Measurements from ENCODE around the gene MTHFD1L.

Gene MTHFD1L

GRCh38 chr6:150992262-150992661 is 126.8 kb downstream of the MTHFD1L start:
- no peak for DNase-seq (ENCODE audit: insufficient read length, low spot score)
- TF ChIP-seq POLR2A (IDR thresholded peaks at IDR 0.05; ENCODE audit: low read depth, low read length) = no peak
- TF ChIP-seq POLR2AphosphoS5 (IDR thresholded peaks at IDR 0.05; ENCODE audit: low read depth, low read length) = no peak
- no peak for TF ChIP-seq PAX5 (IDR thresholded peaks at IDR 0.05; ENCODE audit: insufficient read depth, low read length, severe bottlenecking)
- TF ChIP-seq SPI1 (IDR thresholded peaks at IDR 0.05; ENCODE audit: low read depth, low read length) = no peak
- no peak for TF ChIP-seq POU2F2 (IDR thresholded peaks at IDR 0.05; ENCODE audit: low read depth, low read length)
- no peak for TF ChIP-seq TAF1 (IDR thresholded peaks at IDR 0.05; ENCODE audit: low read depth, low read length)
- FAIRE-seq = no peak

- DNase-seq (ENCODE audit: insufficient read length, low spot score) (no peak), FAIRE-seq (no peak)
- TF ChIP-seq TAF1 (IDR thresholded peaks at IDR 0.05; ENCODE audit: low read depth, low read length) = no peak
- TF ChIP-seq POLR2A (IDR thresholded peaks at IDR 0.05; ENCODE audit: low read depth, low read length) = no peak
- TF ChIP-seq POLR2AphosphoS5 (IDR thresholded peaks at IDR 0.05; ENCODE audit: low read depth, low read length) = no peak
- TF ChIP-seq POU2F2 (IDR thresholded peaks at IDR 0.05; ENCODE audit: low read depth, low read length) = no peak
- no peak for TF ChIP-seq PAX5 (IDR thresholded peaks at IDR 0.05; ENCODE audit: insufficient read depth, low read length, severe bottlenecking)
- no peak for TF ChIP-seq SPI1 (IDR thresholded peaks at IDR 0.05; ENCODE audit: low read depth, low read length)
These were observed 127.2 kb downstream of the MTHFD1L start for GRCh38 chr6:150992703-150993102.

- no peak for TF ChIP-seq TAF1 (IDR thresholded peaks at IDR 0.05; ENCODE audit: low read depth, low read length)
- no peak for TF ChIP-seq POU2F2 (IDR thresholded peaks at IDR 0.05; ENCODE audit: low read depth, low read length)
- TF ChIP-seq POLR2A (IDR thresholded peaks at IDR 0.05; ENCODE audit: low read depth, low read length) = no peak
- TF ChIP-seq PAX5 (IDR thresholded peaks at IDR 0.05; ENCODE audit: insufficient read depth, low read length, severe bottlenecking) = no peak
- TF ChIP-seq SPI1 (IDR thresholded peaks at IDR 0.05; ENCODE audit: low read depth, low read length) = no peak
- TF ChIP-seq POLR2AphosphoS5 (IDR thresholded peaks at IDR 0.05; ENCODE audit: low read depth, low read length) = no peak
- DNase-seq (ENCODE audit: insufficient read length, low spot score) (no peak), FAIRE-seq (no peak)
These were observed 127.8 kb downstream of the MTHFD1L start for GRCh38 chr6:150993253-150993652.

GRCh38 chr6:150994026-150994425 is 128.5 kb downstream of the MTHFD1L start:
- no peak for TF ChIP-seq PAX5 (IDR thresholded peaks at IDR 0.05; ENCODE audit: insufficient read depth, low read length, severe bottlenecking)
- no peak for TF ChIP-seq SPI1 (IDR thresholded peaks at IDR 0.05; ENCODE audit: low read depth, low read length)
- no peak for TF ChIP-seq TAF1 (IDR thresholded peaks at IDR 0.05; ENCODE audit: low read depth, low read length)
- no peak for TF ChIP-seq POLR2A (IDR thresholded peaks at IDR 0.05; ENCODE audit: low read depth, low read length)
- TF ChIP-seq POU2F2 (IDR thresholded peaks at IDR 0.05; ENCODE audit: low read depth, low read length) = no peak
- no peak for TF ChIP-seq POLR2AphosphoS5 (IDR thresholded peaks at IDR 0.05; ENCODE audit: low read depth, low read length)
- no peak for FAIRE-seq

GRCh38 chr6:150996968-150997367 is 131.5 kb downstream of the MTHFD1L start:
- TF ChIP-seq SPI1 (IDR thresholded peaks at IDR 0.05; ENCODE audit: low read depth, low read length) = no peak
- TF ChIP-seq PAX5 (IDR thresholded peaks at IDR 0.05; ENCODE audit: insufficient read depth, low read length, severe bottlenecking) = no peak
- DNase-seq (ENCODE audit: insufficient read length, low spot score) (no peak), FAIRE-seq (no peak)

More at GRCh38 chr6:150994026-150994425, 128.5 kb downstream of the MTHFD1L start:
- DNase-seq (ENCODE audit: insufficient read length, low spot score) = no peak

GRCh38 chr6:150999107-150999506 is 133.6 kb downstream of the MTHFD1L start:
- DNase-seq (ENCODE audit: insufficient read length, low spot score) (no peak), FAIRE-seq (no peak)
- no peak for TF ChIP-seq SPI1 (IDR thresholded peaks at IDR 0.05; ENCODE audit: low read depth, low read length)

- FAIRE-seq = no peak
- no peak for DNase-seq (ENCODE audit: insufficient read length, low spot score)
- TF ChIP-seq POLR2A (IDR thresholded peaks at IDR 0.05; ENCODE audit: low read depth, low read length) (no peak), PAX5 (IDR thresholded peaks at IDR 0.05; ENCODE audit: insufficient read depth, low read length, severe bottlenecking) (no peak), SPI1 (IDR thresholded peaks at IDR 0.05; ENCODE audit: low read depth, low read length) (no peak), TAF1 (IDR thresholded peaks at IDR 0.05; ENCODE audit: low read depth, low read length) (no peak), POLR2AphosphoS5 (IDR thresholded peaks at IDR 0.05; ENCODE audit: low read depth, low read length) (no peak), POU2F2 (IDR thresholded peaks at IDR 0.05; ENCODE audit: low read depth, low read length) (no peak)
These were observed 134.1 kb downstream of the MTHFD1L start for GRCh38 chr6:150999576-150999975.

- peak; percentile 23 for FAIRE-seq
- DNase-seq (ENCODE audit: insufficient read length, low spot score) = no peak
- TF ChIP-seq POLR2AphosphoS5 (IDR thresholded peaks at IDR 0.05; ENCODE audit: low read depth, low read length) (no peak), POLR2A (IDR thresholded peaks at IDR 0.05; ENCODE audit: low read depth, low read length) (0 out of 2 replicates have a peak, but pooled peaks have one; percentile 51), SPI1 (IDR thresholded peaks at IDR 0.05; ENCODE audit: low read depth, low read length) (peak; percentile 95)
These were observed 136.0 kb downstream of the MTHFD1L start for GRCh38 chr6:151001387-151002056.

GRCh38 chr6:151002057-151002450 is 136.6 kb downstream of the MTHFD1L start:
- FAIRE-seq (no peak), DNase-seq (ENCODE audit: insufficient read length, low spot score) (no peak)
- TF ChIP-seq POLR2A (IDR thresholded peaks at IDR 0.05; ENCODE audit: low read depth, low read length) = no peak
- TF ChIP-seq SPI1 (IDR thresholded peaks at IDR 0.05; ENCODE audit: low read depth, low read length) = no peak
- TF ChIP-seq PAX5 (IDR thresholded peaks at IDR 0.05; ENCODE audit: insufficient read depth, low read length, severe bottlenecking) = no peak
- no peak for TF ChIP-seq TAF1 (IDR thresholded peaks at IDR 0.05; ENCODE audit: low read depth, low read length)
- TF ChIP-seq POU2F2 (IDR thresholded peaks at IDR 0.05; ENCODE audit: low read depth, low read length) = no peak
- no peak for TF ChIP-seq POLR2AphosphoS5 (IDR thresholded peaks at IDR 0.05; ENCODE audit: low read depth, low read length)

GRCh38 chr6:151002491-151002935 is 137.0 kb downstream of the MTHFD1L start:
- TF ChIP-seq POU2F2 (IDR thresholded peaks at IDR 0.05; ENCODE audit: low read depth, low read length) = no peak
- TF ChIP-seq PAX5 (IDR thresholded peaks at IDR 0.05; ENCODE audit: insufficient read depth, low read length, severe bottlenecking) = no peak
- TF ChIP-seq TAF1 (IDR thresholded peaks at IDR 0.05; ENCODE audit: low read depth, low read length) = no peak
- no peak for TF ChIP-seq POLR2A (IDR thresholded peaks at IDR 0.05; ENCODE audit: low read depth, low read length)
- TF ChIP-seq POLR2AphosphoS5 (IDR thresholded peaks at IDR 0.05; ENCODE audit: low read depth, low read length) = no peak
- DNase-seq (ENCODE audit: insufficient read length, low spot score) (no peak), FAIRE-seq (no peak)

All from GM12891 (cell line).